ENCODE data around the gene FANCI.
A peak's percentile ranks its signal among the peaks of the same experiment; 100 is the strongest.

The FANCI gene

DNA sequence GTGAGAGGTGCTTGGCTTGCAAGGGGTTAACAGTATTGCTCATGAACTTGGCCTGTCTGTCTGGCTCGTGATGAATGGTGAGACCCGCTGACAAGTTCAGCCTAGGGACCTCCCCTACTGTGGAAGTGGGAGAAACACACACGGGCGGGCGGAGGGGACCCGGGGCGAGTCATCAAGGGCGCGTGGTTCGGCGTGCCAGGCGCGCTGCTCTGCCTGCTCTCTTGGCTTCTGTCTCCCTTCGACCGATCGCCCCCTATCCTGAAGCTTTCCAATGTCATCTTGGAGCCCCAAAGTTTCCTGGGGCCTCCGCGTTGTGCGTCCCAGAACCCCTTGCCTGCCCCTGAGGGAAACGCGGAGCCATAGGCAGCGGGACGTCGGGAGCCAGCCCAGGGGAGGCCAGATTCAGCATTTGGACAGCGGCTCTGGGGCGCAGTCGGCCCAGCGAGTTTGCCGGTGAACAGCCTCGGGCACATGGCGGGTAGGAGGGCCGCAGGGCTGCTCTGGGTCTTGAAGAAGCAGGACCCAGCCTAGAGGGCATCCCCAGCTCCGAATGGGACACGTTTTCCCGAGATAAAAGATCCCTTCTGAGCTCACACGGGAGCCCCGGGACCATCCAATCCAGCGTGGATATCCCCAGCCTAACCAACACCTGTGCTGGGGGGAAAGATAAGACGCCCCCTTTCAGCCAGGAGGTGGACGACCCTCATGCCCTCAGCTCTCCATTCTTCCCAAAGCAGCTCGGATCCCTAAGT is 117.8 kb downstream of the FANCI start (continued):
- TF ChIP-seq, protein P1, sequence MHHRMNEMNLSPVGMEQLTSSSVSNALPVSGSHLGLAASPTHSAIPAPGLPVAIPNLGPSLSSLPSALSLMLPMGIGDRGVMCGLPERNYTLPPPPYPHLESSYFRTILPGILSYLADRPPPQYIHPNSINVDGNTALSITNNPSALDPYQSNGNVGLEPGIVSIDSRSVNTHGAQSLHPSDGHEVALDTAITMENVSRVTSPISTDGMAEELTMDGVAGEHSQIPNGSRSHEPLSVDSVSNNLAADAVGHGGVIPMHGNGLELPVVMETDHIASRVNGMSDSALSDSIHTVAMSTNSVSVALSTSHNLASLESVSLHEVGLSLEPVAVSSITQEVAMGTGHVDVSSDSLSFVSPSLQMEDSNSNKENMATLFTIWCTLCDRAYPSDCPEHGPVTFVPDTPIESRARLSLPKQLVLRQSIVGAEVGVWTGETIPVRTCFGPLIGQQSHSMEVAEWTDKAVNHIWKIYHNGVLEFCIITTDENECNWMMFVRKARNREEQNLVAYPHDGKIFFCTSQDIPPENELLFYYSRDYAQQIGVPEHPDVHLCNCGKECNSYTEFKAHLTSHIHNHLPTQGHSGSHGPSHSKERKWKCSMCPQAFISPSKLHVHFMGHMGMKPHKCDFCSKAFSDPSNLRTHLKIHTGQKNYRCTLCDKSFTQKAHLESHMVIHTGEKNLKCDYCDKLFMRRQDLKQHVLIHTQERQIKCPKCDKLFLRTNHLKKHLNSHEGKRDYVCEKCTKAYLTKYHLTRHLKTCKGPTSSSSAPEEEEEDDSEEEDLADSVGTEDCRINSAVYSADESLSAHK (tag by site-specific recombination; IDR thresholded peaks at IDR 0.05) = no peak
- peak; percentile 95 for TF ChIP-seq ZNF335 (tag by site-specific recombination; conservative IDR thresholded peaks at IDR 0.05)
- no peak for TF ChIP-seq ZNF394 (tag by site-specific recombination; IDR thresholded peaks at IDR 0.05; ENCODE audit: borderline replicate concordance)
- TF ChIP-seq SP7 (tag by site-specific recombination; IDR thresholded peaks at IDR 0.05) = peak; percentile 49
- TF ChIP-seq ZEB2 (tag by site-specific recombination; IDR thresholded peaks at IDR 0.05) = peak; percentile 47; the same call in 1 of the 2 replicates
- TF ChIP-seq OSR2 (tag by site-specific recombination; IDR thresholded peaks at IDR 0.05) = no peak
- TF ChIP-seq, protein P2, sequence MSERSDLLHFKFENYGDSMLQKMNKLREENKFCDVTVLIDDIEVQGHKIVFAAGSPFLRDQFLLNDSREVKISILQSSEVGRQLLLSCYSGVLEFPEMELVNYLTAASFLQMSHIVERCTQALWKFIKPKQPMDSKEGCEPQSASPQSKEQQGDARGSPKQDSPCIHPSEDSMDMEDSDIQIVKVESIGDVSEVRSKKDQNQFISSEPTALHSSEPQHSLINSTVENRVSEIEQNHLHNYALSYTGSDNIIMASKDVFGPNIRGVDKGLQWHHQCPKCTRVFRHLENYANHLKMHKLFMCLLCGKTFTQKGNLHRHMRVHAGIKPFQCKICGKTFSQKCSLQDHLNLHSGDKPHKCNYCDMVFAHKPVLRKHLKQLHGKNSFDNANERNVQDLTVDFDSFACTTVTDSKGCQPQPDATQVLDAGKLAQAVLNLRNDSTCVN (tag by site-specific recombination; optimal IDR thresholded peaks at IDR 0.05) = peak; percentile 61
- TF ChIP-seq ZNF561 (tag by site-specific recombination; IDR thresholded peaks at IDR 0.05; ENCODE audit: borderline replicate concordance) = peak; percentile 27; the same call in 1 of the 2 replicates
- TF ChIP-seq ZBTB48 (tag by site-specific recombination; IDR thresholded peaks at IDR 0.05) = peak; percentile 90
- peak; percentile 84 for TF ChIP-seq ZIC2 (tag by site-specific recombination; IDR thresholded peaks at IDR 0.05)
- TF ChIP-seq ZXDB (tag by site-specific recombination; IDR thresholded peaks at IDR 0.05) = 0 out of 2 replicates have a peak, but pooled peaks have one; percentile 28
- TF ChIP-seq ZSCAN30 (tag by site-specific recombination; IDR thresholded peaks at IDR 0.05) = 0 out of 2 replicates have a peak, but pooled peaks have one; percentile 50
- TF ChIP-seq, protein P3, sequence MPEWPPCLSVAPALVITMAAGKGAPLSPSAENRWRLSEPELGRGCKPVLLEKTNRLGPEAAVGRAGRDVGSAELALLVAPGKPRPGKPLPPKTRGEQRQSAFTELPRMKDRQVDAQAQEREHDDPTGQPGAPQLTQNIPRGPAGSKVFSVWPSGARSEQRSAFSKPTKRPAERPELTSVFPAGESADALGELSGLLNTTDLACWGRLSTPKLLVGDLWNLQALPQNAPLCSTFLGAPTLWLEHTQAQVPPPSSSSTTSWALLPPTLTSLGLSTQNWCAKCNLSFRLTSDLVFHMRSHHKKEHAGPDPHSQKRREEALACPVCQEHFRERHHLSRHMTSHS (tag by site-specific recombination; IDR thresholded peaks at IDR 0.05) = no peak
- peak; percentile 18; the same call in 1 of the 2 replicates for TF ChIP-seq ZBTB8A (tag by site-specific recombination; IDR thresholded peaks at IDR 0.05)
- peak; percentile 41; the same call in 1 of the 2 replicates for TF ChIP-seq KLF8 (tag by site-specific recombination; IDR thresholded peaks at IDR 0.05)
- TF ChIP-seq ZNF660 (tag by site-specific recombination; IDR thresholded peaks at IDR 0.05) = 0 out of 2 replicates have a peak, but pooled peaks have one; percentile 38
- 0 out of 2 replicates have a peak, but pooled peaks have one; percentile 29 for TF ChIP-seq IKZF3 (tag by site-specific recombination; IDR thresholded peaks at IDR 0.05)
- TF ChIP-seq, protein P4, sequence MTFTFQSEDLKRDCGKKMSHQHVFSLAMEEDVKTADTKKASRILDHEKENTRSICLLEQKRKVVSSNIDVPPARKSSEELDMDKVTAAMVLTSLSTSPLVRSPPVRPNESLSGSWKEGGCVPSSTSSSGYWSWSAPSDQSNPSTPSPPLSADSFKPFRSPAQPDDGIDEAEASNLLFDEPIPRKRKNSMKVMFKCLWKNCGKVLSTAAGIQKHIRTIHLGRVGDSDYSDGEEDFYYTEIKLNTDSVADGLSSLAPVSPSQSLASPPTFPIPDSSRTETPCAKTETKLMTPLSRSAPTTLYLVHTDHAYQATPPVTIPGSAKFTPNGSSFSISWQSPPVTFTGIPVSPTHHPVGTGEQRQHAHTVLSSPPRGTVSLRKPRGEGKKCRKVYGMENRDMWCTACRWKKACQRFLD (tag by site-specific recombination; IDR thresholded peaks at IDR 0.05) = 0 out of 2 replicates have a peak, but pooled peaks have one; percentile 58
- no peak for TF ChIP-seq ZNF433 (tag by site-specific recombination; IDR thresholded peaks at IDR 0.05; ENCODE audit: low read depth)
- TF ChIP-seq BCL11A (tag by site-specific recombination; IDR thresholded peaks at IDR 0.05; ENCODE audit: low read depth) = 0 out of 2 replicates have a peak, but pooled peaks have one; percentile 20
- TF ChIP-seq, protein P5, sequence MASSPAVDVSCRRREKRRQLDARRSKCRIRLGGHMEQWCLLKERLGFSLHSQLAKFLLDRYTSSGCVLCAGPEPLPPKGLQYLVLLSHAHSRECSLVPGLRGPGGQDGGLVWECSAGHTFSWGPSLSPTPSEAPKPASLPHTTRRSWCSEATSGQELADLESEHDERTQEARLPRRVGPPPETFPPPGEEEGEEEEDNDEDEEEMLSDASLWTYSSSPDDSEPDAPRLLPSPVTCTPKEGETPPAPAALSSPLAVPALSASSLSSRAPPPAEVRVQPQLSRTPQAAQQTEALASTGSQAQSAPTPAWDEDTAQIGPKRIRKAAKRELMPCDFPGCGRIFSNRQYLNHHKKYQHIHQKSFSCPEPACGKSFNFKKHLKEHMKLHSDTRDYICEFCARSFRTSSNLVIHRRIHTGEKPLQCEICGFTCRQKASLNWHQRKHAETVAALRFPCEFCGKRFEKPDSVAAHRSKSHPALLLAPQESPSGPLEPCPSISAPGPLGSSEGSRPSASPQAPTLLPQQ (tag by site-specific recombination; IDR thresholded peaks at IDR 0.05) = peak; percentile 57
- TF ChIP-seq ZNF266 (tag by site-specific recombination; IDR thresholded peaks at IDR 0.05; ENCODE audit: low read depth) = no peak
- peak; percentile 62 for TF ChIP-seq GLIS2 (tag by site-specific recombination; IDR thresholded peaks at IDR 0.05)
- no peak for TF ChIP-seq ZNF114 (tag by site-specific recombination; IDR thresholded peaks at IDR 0.05)
- TF ChIP-seq ZBTB17 (tag by site-specific recombination; IDR thresholded peaks at IDR 0.05) = peak; percentile 75
- TF ChIP-seq RBAK (tag by site-specific recombination; IDR thresholded peaks at IDR 0.05) = no peak
- TF ChIP-seq, protein P6, sequence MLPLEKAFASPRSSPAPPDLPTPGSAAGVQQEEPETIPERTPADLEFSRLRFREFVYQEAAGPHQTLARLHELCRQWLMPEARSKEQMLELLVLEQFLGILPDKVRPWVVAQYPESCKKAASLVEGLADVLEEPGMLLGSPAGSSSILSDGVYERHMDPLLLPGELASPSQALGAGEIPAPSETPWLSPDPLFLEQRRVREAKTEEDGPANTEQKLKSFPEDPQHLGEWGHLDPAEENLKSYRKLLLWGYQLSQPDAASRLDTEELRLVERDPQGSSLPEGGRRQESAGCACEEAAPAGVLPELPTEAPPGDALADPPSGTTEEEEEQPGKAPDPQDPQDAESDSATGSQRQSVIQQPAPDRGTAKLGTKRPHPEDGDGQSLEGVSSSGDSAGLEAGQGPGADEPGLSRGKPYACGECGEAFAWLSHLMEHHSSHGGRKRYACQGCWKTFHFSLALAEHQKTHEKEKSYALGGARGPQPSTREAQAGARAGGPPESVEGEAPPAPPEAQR (tag by site-specific recombination; IDR thresholded peaks at IDR 0.05) = no peak
- TF ChIP-seq ZFHX2 (tag by site-specific recombination; conservative IDR thresholded peaks at IDR 0.05) = peak; percentile 37; the same call in 1 of the 2 replicates
- TF ChIP-seq, protein P7, sequence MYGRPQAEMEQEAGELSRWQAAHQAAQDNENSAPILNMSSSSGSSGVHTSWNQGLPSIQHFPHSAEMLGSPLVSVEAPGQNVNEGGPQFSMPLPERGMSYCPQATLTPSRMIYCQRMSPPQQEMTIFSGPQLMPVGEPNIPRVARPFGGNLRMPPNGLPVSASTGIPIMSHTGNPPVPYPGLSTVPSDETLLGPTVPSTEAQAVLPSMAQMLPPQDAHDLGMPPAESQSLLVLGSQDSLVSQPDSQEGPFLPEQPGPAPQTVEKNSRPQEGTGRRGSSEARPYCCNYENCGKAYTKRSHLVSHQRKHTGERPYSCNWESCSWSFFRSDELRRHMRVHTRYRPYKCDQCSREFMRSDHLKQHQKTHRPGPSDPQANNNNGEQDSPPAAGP (tag by site-specific recombination; IDR thresholded peaks at IDR 0.05) = peak; percentile 73
- 0 out of 2 replicates have a peak, but pooled peaks have one; percentile 73 for TF ChIP-seq ZNF76 (tag by site-specific recombination; IDR thresholded peaks at IDR 0.05; ENCODE audit: borderline replicate concordance, low read depth)

Measured in HEK293 (cell line).